Measurements from ENCODE around the gene CCSER1. TPM values are rescaled to one million over a fixed set of nuclear protein-coding genes. Genes with fewer than 3 reads are reported as not detected.

CCSER1 gene
- polyA plus RNA-seq, 3 donors: 0.09 to 0.75 (median 0.13) TPM

DNA sequence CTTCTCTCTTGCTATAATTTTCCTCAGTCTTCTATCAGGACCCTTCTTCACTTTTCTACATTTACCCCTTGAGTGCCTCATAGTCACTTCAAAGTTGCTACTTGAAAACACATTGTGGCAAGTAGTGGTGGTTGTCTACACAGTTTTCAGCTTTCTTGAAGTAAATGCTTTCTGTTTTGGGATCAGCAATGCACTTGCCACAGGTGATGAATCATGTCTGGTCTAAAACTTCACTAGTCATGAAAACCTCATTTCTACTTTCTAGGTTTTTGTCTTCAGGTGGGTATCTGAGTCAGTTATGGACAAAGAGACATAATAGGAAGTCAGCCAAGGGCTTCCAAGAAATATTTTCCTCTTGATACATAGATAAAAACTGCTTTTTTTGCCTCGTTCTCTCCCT, 359.2 kb downstream of the CCSER1 start:
- Histone ChIP-seq H3K4me2 (replicated peaks; ENCODE audit: extremely low read depth, low read length, poor library complexity, severe bottlenecking) (no peak overlapping the region), H2AFZ (ENCODE audit: insufficient read depth, low read depth, low read length, poor library complexity, severe bottlenecking) (no peak overlapping the region), H3K27me3 (ENCODE audit: control insufficient read depth in 2 of 2, insufficient read depth in 2 of 2, low read length in 2 of 2) (no peaks in the 10 kb centered on the region), H3K79me2 (ENCODE audit: insufficient read depth, low read length) (no peaks in the 10 kb centered on the region), H3K4me1 (ENCODE audit: control insufficient read depth in 1 of 2, insufficient read depth in 2 of 2, low read length in 2 of 2) (no peaks in the 10 kb centered on the region), H3K9ac (ENCODE audit: insufficient read depth, low read length, poor library complexity, severe bottlenecking) (no peak overlapping the region), H3K36me3 (replicated peaks in 1 of 2; ENCODE audit: control insufficient read depth in 1 of 2, insufficient read depth in 2 of 2, low read length in 2 of 2) (no peaks in the 10 kb centered on the region), H3K9me3 (replicated peaks in 1 of 2; ENCODE audit: control insufficient read depth in 1 of 2, insufficient read depth in 1 of 2, low read length in 2 of 2) (peaks cover 0 to 13% of the 10 kb centered on the region in 2 donors), H4K20me1 (ENCODE audit: insufficient read depth, low read length) (no peaks in the 10 kb centered on the region), H3K27ac (ENCODE audit: low read depth in 1 of 2, low read length in 2 of 2) (no peak overlapping the region), H3K4me3 (replicated peaks in 1 of 3; ENCODE audit: low read depth in 2 of 3, low read length in 3 of 3) (no peak overlapping the region)
- WGBS (ENCODE audit: insufficient coverage): no CpG with 5 or more reads among the region's 1 CpG
- Mint-ChIP-seq H3K4me1 (no peaks in the 10 kb centered on the region), H3K36me3 (no peaks in the 10 kb centered on the region), H3K4me3 (no peak overlapping the region), H3K27me3 (ENCODE audit: low read depth in 3 of 3) (peaks cover 0 to 2% (median 0%) of the 10 kb centered on the region in 3 donors), H3K9me3 (peaks cover 15 to 27% (median 19%) of the 10 kb centered on the region in 7 donors), H3K27ac (no peak overlapping the region)
- intact Hi-C loops (cut with micrococcal nuclease): no loop called here
- no peak for DNase-seq
- TF ChIP-seq, protein P1, sequence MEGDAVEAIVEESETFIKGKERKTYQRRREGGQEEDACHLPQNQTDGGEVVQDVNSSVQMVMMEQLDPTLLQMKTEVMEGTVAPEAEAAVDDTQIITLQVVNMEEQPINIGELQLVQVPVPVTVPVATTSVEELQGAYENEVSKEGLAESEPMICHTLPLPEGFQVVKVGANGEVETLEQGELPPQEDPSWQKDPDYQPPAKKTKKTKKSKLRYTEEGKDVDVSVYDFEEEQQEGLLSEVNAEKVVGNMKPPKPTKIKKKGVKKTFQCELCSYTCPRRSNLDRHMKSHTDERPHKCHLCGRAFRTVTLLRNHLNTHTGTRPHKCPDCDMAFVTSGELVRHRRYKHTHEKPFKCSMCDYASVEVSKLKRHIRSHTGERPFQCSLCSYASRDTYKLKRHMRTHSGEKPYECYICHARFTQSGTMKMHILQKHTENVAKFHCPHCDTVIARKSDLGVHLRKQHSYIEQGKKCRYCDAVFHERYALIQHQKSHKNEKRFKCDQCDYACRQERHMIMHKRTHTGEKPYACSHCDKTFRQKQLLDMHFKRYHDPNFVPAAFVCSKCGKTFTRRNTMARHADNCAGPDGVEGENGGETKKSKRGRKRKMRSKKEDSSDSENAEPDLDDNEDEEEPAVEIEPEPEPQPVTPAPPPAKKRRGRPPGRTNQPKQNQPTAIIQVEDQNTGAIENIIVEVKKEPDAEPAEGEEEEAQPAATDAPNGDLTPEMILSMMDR (IDR thresholded peaks at IDR 0.05): no peak

DNA sequence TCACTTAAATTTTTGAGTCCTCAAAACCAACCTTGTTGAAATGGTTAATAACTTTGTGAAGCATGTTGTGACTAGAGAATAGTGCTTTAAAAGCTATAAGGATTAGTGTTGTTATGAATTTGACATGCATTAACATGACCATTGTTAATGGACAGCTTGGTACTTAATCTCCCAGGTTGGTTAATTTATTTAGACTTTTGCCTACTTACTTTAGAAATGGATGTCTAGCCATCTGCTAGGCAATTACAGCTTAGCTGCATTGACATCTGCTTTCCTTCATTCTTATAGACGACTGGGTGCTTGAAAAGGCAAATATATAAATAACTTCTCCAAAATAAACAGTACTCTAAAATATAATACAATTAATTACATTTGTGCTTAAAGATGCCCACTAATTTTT, 368.0 kb downstream of the CCSER1 start:
- no peaks in the 10 kb centered on the region for H3K4me1 ChIP-seq (ENCODE audit: control insufficient read depth in 1 of 2, insufficient read depth in 2 of 2, low read length in 2 of 2)
- H2AFZ ChIP-seq (ENCODE audit: insufficient read depth, low read depth, low read length, poor library complexity, severe bottlenecking): no peak overlapping the region
- H3K9me3 Mint-ChIP-seq: peaks cover 4 to 23% (median 12%) of the 10 kb centered on the region in 7 donors
- no peaks in the 10 kb centered on the region for H3K27me3 Mint-ChIP-seq (ENCODE audit: low read depth in 3 of 3)
- no peak for DNase-seq
- no peaks in the 10 kb centered on the region for H3K27me3 ChIP-seq (ENCODE audit: control insufficient read depth in 2 of 2, insufficient read depth in 2 of 2, low read length in 2 of 2)
- no peaks in the 10 kb centered on the region for H4K20me1 ChIP-seq (ENCODE audit: insufficient read depth, low read length)
- H3K4me1 Mint-ChIP-seq: no peaks in the 10 kb centered on the region
- H3K36me3 Mint-ChIP-seq: no peaks in the 10 kb centered on the region
- no peak overlapping the region for H3K4me3 ChIP-seq (replicated peaks in 1 of 3; ENCODE audit: low read depth in 2 of 3, low read length in 3 of 3)
- TF ChIP-seq, protein P1 (IDR thresholded peaks at IDR 0.05): no peak
- H3K27ac ChIP-seq (ENCODE audit: low read depth in 1 of 2, low read length in 2 of 2): no peak overlapping the region
- intact Hi-C loops (cut with micrococcal nuclease): no loop called here
- H3K9me3 ChIP-seq (replicated peaks in 1 of 2; ENCODE audit: control insufficient read depth in 1 of 2, insufficient read depth in 1 of 2, low read length in 2 of 2): peaks cover 0 to 1% of the 10 kb centered on the region in 2 donors
- H3K4me3 Mint-ChIP-seq: no peak overlapping the region
- H3K79me2 ChIP-seq (ENCODE audit: insufficient read depth, low read length): no peaks in the 10 kb centered on the region
- H3K27ac Mint-ChIP-seq: no peak overlapping the region
- no peak overlapping the region for H3K9ac ChIP-seq (ENCODE audit: insufficient read depth, low read length, poor library complexity, severe bottlenecking)
- WGBS (ENCODE audit: insufficient coverage): no CpG with 5 or more reads among the region's 1 CpG
- H3K36me3 ChIP-seq (replicated peaks in 1 of 2; ENCODE audit: control insufficient read depth in 1 of 2, insufficient read depth in 2 of 2, low read length in 2 of 2): no peaks in the 10 kb centered on the region
- H3K4me2 ChIP-seq (replicated peaks; ENCODE audit: extremely low read depth, low read length, poor library complexity, severe bottlenecking): no peak overlapping the region

All from CD14-positive monocyte (primary cell).